HEK293 (cell line): ENCODE data around the gene NCF2.

ENCODE experiments used
- EGR2 ChIP-seq: fragments of 450-650 bp; formaldehyde crosslinking; IDR thresholded peaks from 2 replicates; pipeline ENCODE4 v1.5.1; 2016; ENCODE audit warnings: low read depth, missing biosample characterization, missing genetic modification characterization
- GFI1B ChIP-seq: fragments of 450-650 bp; formaldehyde crosslinking; IDR thresholded peaks from 2 replicates; pipeline ENCODE4 v1.5.1; 2016; ENCODE audit warnings: missing biosample characterization, missing genetic modification characterization
- GLI2 ChIP-seq: fragments of 450-650 bp; formaldehyde crosslinking; IDR thresholded peaks from 2 replicates; pipeline ENCODE4; 2017; ENCODE audit warnings: missing biosample characterization, missing genetic modification characterization, low read depth, borderline replicate concordance
- KLF10 ChIP-seq: fragments of 450-650 bp; IDR thresholded peaks from 2 replicates; pipeline ENCODE4 v1.5.1; 2018; ENCODE audit warnings: missing biosample characterization, mild to moderate bottlenecking, missing genetic modification characterization
- KLF16 ChIP-seq: fragments of 450-650 bp; formaldehyde crosslinking; IDR thresholded peaks from 2 replicates; pipeline ENCODE4 v1.5.1; 2017; ENCODE audit warnings: missing biosample characterization, missing genetic modification characterization
- KLF8 ChIP-seq: fragments of 450-650 bp; formaldehyde crosslinking; IDR thresholded peaks from 2 replicates; pipeline ENCODE4 v1.5.1; 2016; ENCODE audit warnings: missing biosample characterization, missing genetic modification characterization
- ZBTB10 ChIP-seq: fragments of 450-650 bp; formaldehyde crosslinking; IDR thresholded peaks from 2 replicates; pipeline ENCODE4 v1.5.1; 2016; ENCODE audit warnings: missing biosample characterization, missing genetic modification characterization
- ZBTB20 ChIP-seq: fragments of 450-650 bp; formaldehyde crosslinking; IDR thresholded peaks from 2 replicates; pipeline ENCODE4 v1.5.1; 2016; ENCODE audit warnings: missing biosample characterization, missing genetic modification characterization
- ZBTB21 ChIP-seq: fragments of 450-650 bp; formaldehyde crosslinking; IDR thresholded peaks from 2 replicates; pipeline ENCODE4 v1.5.1; 2017; ENCODE audit warnings: missing biosample characterization, missing genetic modification characterization
- ZFP3 ChIP-seq: fragments of 450-650 bp; formaldehyde crosslinking; IDR thresholded peaks from 2 replicates; pipeline ENCODE4 v1.5.1; 2016; ENCODE audit warnings: low read depth, missing biosample characterization, missing genetic modification characterization
- ZIC2 ChIP-seq: fragments of 450-650 bp; formaldehyde crosslinking; IDR thresholded peaks from 2 replicates; pipeline ENCODE4 v1.5.1; 2016; ENCODE audit warnings: missing biosample characterization, missing genetic modification characterization
- ZNF174 ChIP-seq: fragments of 450-650 bp; formaldehyde crosslinking; IDR thresholded peaks from 2 replicates; pipeline ENCODE4 v1.5.0; 2017; ENCODE audit warnings: missing biosample characterization, mild to moderate bottlenecking, missing genetic modification characterization
- ZNF26 ChIP-seq: fragments of 450-650 bp; formaldehyde crosslinking; IDR thresholded peaks from 2 replicates; pipeline ENCODE4 v1.5.1; 2016; ENCODE audit warnings: missing biosample characterization, missing genetic modification characterization
- ZNF350 ChIP-seq: fragments of 450-650 bp; formaldehyde crosslinking; IDR thresholded peaks from 2 replicates; pipeline ENCODE4 v1.5.0; 2017; ENCODE audit warnings: missing biosample characterization, mild to moderate bottlenecking, missing genetic modification characterization
- ZNF354C ChIP-seq: fragments of 450-650 bp; formaldehyde crosslinking; IDR thresholded peaks from 2 replicates; pipeline ENCODE4 v1.5.1; 2016; ENCODE audit warnings: missing biosample characterization, missing genetic modification characterization, low read depth, borderline replicate concordance
- ZNF37A ChIP-seq: fragments of 450-650 bp; IDR thresholded peaks from 2 replicates; pipeline ENCODE4 v1.5.1; 2018; ENCODE audit warnings: missing biosample characterization, missing genetic modification characterization
- ZNF548 ChIP-seq: fragments of 450-650 bp; formaldehyde crosslinking; IDR thresholded peaks from 2 replicates; pipeline ENCODE4 v1.5.1; 2016; ENCODE audit warnings: missing biosample characterization, missing genetic modification characterization
- ZNF558 ChIP-seq: fragments of 450-650 bp; formaldehyde crosslinking; IDR thresholded peaks from 2 replicates; pipeline ENCODE4 v1.5.1; 2016; ENCODE audit warnings: missing biosample characterization, missing genetic modification characterization
- ZNF626 ChIP-seq: fragments of 450-650 bp; sonication (Bioruptor Pico); formaldehyde crosslinking; IDR thresholded peaks from 2 replicates; pipeline ENCODE4 v1.5.1; 2018; ENCODE audit warnings: missing biosample characterization, missing genetic modification characterization, inconsistent platforms
- ZNF629 ChIP-seq: fragments of 450-650 bp; formaldehyde crosslinking; IDR thresholded peaks from 2 replicates; pipeline ENCODE4 v1.5.1; 2017; ENCODE audit warnings: missing biosample characterization, missing genetic modification characterization
- ZNF670 ChIP-seq: fragments of 450-650 bp; formaldehyde crosslinking; IDR thresholded peaks from 2 replicates; pipeline ENCODE4 v1.5.1; 2016; ENCODE audit warnings: missing biosample characterization, missing genetic modification characterization, low read depth
- ZNF677 ChIP-seq: fragments of 450-650 bp; IDR thresholded peaks from 2 replicates; pipeline ENCODE4 v1.5.0; 2018; ENCODE audit warnings: missing biosample characterization, mild to moderate bottlenecking, missing genetic modification characterization, moderate library complexity
- ZNF701 ChIP-seq: fragments of 450-650 bp; formaldehyde crosslinking; IDR thresholded peaks from 2 replicates; pipeline ENCODE4 v1.5.1; 2016; ENCODE audit warnings: missing biosample characterization, missing genetic modification characterization
- ZNF792 ChIP-seq: fragments of 450-650 bp; formaldehyde crosslinking; IDR thresholded peaks from 2 replicates; pipeline ENCODE4 v1.5.1; 2016; ENCODE audit warnings: missing biosample characterization, missing genetic modification characterization
- TF ChIP-seq, protein P1 (sequence below): fragments of 450-650 bp; formaldehyde crosslinking; IDR thresholded peaks from 2 replicates; pipeline ENCODE4 v1.5.1; 2016; ENCODE audit warnings: missing biosample characterization, missing genetic modification characterization
- TF ChIP-seq, protein P2 (sequence below): fragments of 450-650 bp; formaldehyde crosslinking; IDR thresholded peaks from 2 replicates; pipeline ENCODE4 v1.5.1; 2017; ENCODE audit warnings: missing biosample characterization, missing genetic modification characterization
- TF ChIP-seq, protein P3 (sequence below): fragments of 450-650 bp; formaldehyde crosslinking; IDR thresholded peaks from 2 replicates; pipeline ENCODE4 v1.5.1; 2016; ENCODE audit warnings: missing biosample characterization, missing genetic modification characterization
- TF ChIP-seq, protein P4 (sequence below): fragments of 450-650 bp; formaldehyde crosslinking; IDR thresholded peaks from 2 replicates; pipeline ENCODE4 v1.5.1; 2017; ENCODE audit warnings: missing biosample characterization, missing genetic modification characterization
- TF ChIP-seq, protein P5 (sequence below): fragments of 450-650 bp; formaldehyde crosslinking; IDR thresholded peaks from 2 replicates; pipeline ENCODE4 v1.5.1; 2016; ENCODE audit warnings: missing biosample characterization, missing genetic modification characterization

The NCF2 gene

DNA sequence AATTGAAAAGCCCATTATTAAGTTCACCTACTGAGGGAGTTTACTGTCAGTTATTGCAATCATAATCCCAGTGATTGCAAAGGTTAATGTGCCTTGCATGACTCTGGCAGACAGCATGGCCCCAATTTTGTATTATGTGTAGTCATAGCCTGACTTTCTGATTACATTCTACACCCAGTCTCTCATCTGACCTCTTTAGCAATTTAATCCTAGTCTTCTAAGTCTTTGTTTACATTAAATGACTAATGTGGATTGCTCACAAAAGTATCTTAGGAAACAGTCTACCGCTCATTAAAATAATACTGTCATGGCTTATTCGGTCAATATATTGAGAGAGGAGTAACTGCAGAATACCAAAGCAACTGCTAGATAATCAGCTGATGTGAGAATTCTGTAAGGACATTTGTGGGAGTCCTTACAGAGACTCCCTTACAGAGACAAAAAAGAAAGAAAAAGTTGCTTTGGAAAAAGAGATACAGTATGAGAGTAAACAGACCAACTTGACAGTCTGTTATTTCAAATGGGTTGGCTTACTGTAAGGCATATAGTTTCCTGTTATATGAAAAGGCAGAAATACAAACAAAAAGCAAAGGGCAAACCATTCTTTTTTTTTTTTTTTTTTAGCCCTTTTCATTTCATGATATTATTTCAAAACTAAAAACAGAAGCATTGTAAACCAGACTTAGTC lies 75.1 kb downstream of the NCF2 start (continued):
- TF ChIP-seq, protein P1, sequence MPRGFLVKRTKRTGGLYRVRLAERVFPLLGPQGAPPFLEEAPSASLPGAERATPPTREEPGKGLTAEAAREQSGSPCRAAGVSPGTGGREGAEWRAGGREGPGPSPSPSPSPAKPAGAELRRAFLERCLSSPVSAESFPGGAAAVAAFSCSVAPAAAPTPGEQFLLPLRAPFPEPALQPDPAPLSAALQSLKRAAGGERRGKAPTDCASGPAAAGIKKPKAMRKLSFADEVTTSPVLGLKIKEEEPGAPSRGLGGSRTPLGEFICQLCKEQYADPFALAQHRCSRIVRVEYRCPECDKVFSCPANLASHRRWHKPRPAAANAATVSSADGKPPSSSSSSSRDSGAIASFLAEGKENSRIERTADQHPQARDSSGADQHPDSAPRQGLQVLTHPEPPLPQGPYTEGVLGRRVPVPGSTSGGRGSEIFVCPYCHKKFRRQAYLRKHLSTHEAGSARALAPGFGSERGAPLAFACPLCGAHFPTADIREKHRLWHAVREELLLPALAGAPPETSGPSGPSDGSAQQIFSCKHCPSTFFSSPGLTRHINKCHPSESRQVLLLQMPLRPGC (tag by site-specific recombination): 0 out of 2 replicates have a peak, but pooled peaks have one; percentile 59
- TF ChIP-seq ZNF174 (tag by site-specific recombination) (no peak), GFI1B (tag by site-specific recombination) (no peak), ZBTB10 (tag by site-specific recombination) (no peak), ZNF792 (tag by site-specific recombination) (no peak), ZNF548 (tag by site-specific recombination) (no peak), ZIC2 (tag by site-specific recombination) (no peak), ZNF37A (no peak), ZNF354C (tag by site-specific recombination) (no peak), KLF16 (tag by site-specific recombination) (no peak), ZNF701 (tag by site-specific recombination) (no peak), ZBTB20 (no peak), KLF8 (tag by site-specific recombination) (peak; percentile 59; the same call in 1 of the 2 replicates), EGR2 (tag by site-specific recombination) (no peak), ZBTB21 (tag by site-specific recombination) (no peak), ZNF26 (tag by site-specific recombination) (no peak), KLF10 (no peak), ZNF677 (tag by site-specific recombination) (no peak), ZNF350 (tag by site-specific recombination) (0 out of 2 replicates have a peak, but pooled peaks have one; percentile 45), ZNF670 (tag by site-specific recombination) (no peak), GLI2 (no peak), ZNF626 (tag by site-specific recombination) (no peak), ZFP3 (tag by site-specific recombination) (no peak), ZNF629 (tag by site-specific recombination) (peak; percentile 72), ZNF558 (tag by site-specific recombination) (no peak)
- TF ChIP-seq, protein P2, sequence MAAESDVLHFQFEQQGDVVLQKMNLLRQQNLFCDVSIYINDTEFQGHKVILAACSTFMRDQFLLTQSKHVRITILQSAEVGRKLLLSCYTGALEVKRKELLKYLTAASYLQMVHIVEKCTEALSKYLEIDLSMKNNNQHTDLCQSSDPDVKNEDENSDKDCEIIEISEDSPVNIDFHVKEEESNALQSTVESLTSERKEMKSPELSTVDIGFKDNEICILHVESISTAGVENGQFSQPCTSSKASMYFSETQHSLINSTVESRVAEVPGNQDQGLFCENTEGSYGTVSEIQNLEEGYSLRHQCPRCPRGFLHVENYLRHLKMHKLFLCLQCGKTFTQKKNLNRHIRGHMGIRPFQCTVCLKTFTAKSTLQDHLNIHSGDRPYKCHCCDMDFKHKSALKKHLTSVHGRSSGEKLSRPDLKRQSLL: no peak
- TF ChIP-seq, protein P3, sequence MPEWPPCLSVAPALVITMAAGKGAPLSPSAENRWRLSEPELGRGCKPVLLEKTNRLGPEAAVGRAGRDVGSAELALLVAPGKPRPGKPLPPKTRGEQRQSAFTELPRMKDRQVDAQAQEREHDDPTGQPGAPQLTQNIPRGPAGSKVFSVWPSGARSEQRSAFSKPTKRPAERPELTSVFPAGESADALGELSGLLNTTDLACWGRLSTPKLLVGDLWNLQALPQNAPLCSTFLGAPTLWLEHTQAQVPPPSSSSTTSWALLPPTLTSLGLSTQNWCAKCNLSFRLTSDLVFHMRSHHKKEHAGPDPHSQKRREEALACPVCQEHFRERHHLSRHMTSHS (tag by site-specific recombination): no peak
- TF ChIP-seq, protein P4, sequence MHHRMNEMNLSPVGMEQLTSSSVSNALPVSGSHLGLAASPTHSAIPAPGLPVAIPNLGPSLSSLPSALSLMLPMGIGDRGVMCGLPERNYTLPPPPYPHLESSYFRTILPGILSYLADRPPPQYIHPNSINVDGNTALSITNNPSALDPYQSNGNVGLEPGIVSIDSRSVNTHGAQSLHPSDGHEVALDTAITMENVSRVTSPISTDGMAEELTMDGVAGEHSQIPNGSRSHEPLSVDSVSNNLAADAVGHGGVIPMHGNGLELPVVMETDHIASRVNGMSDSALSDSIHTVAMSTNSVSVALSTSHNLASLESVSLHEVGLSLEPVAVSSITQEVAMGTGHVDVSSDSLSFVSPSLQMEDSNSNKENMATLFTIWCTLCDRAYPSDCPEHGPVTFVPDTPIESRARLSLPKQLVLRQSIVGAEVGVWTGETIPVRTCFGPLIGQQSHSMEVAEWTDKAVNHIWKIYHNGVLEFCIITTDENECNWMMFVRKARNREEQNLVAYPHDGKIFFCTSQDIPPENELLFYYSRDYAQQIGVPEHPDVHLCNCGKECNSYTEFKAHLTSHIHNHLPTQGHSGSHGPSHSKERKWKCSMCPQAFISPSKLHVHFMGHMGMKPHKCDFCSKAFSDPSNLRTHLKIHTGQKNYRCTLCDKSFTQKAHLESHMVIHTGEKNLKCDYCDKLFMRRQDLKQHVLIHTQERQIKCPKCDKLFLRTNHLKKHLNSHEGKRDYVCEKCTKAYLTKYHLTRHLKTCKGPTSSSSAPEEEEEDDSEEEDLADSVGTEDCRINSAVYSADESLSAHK: no peak
- TF ChIP-seq, protein P5, sequence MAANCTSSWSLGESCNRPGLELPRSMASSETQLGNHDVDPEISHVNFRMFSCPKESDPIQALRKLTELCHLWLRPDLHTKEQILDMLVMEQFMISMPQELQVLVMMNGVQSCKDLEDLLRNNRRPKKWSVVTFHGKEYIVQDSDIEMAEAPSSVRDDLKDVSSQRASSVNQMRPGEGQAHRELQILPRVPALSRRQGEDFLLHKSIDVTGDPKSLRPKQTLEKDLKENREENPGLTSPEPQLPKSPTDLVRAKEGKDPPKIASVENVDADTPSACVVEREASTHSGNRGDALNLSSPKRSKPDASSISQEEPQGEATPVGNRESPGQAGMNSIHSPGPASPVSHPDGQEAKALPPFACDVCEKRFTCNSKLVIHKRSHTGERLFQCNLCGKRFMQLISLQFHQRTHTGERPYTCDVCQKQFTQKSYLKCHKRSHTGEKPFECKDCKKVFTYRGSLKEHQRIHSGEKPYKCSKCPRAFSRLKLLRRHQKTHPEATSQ (tag by site-specific recombination): no peak
